A549 (cell line): ENCODE data around the gene CDT1. TPM values are rescaled to one million over a fixed set of nuclear protein-coding genes. Genes with fewer than 3 reads are reported as not detected.

Source experiments
- ATAC-seq, 2 experiments: fragments of 200-7000 bp in 1 of 2; fragments of >200 bp in 1 of 2; cut with Nextera tagmentation in 1 of 2; cut with Tn5 transposase in 1 of 2; 3 replicates each; pipeline versions ENCODE4 v1.8.0 to v1.9.1; 2018 to 2020; ENCODE audit warnings: mild to moderate bottlenecking in 1 of 2, moderate library complexity in 1 of 2
- CTCF ChIA-PET: fragments of 300-600 bp; sonication (Branson Sonifier 250); formaldehyde crosslinking; extraction: SDS; loops from one replicate; lab custom pipeline; 2021; ENCODE audit warnings: antibody characterized with exemption, inconsistent platforms; lab: Yijun Ruan, JAX
- POLR2A ChIA-PET: fragments of 350-600 bp; formaldehyde crosslinking; extraction: SDS; loops from one replicate; lab custom pipeline; 2021; ENCODE audit warnings: antibody characterized with exemption, inconsistent platforms; lab: Yijun Ruan, JAX
- DNase-seq, 2 experiments: peaks; one replicate each; pipeline versions ENCODE4 v3.0.0 to v3.0.0-alpha.2; 2011 to 2016; ENCODE audit warnings: low read depth in 1 of 2, low spot score in 1 of 2
- FAIRE-seq: peaks from 2 replicates; lab custom pipeline; 2011; peaks lifted over from hg19 to GRCh38; lab: Jason Lieb, UNC
- H3K27ac ChIP-seq, 2 experiments: fragments of >200 bp; sonication (Bioruptor Twin); formaldehyde crosslinking; 3 replicates each; pipeline ENCODE4 v1.5.1; 2016 to 2017
- H3K4me1 ChIP-seq: fragments of >200 bp; sonication (Bioruptor Twin); formaldehyde crosslinking; 3 replicates; pipeline ENCODE4 v1.6.1; 2016
- H3K4me2 ChIP-seq: fragments of >200 bp; sonication (Bioruptor Twin); formaldehyde crosslinking; 3 replicates; pipeline ENCODE4 v1.6.1; 2016
- H3K4me3 ChIP-seq: fragments of >200 bp; sonication (Bioruptor Twin); formaldehyde crosslinking; 3 replicates; pipeline ENCODE4 v1.5.1; 2016
- H3K9me3 ChIP-seq: fragments of >200 bp; sonication (Bioruptor Twin); formaldehyde crosslinking; 3 replicates; pipeline ENCODE4 v1.6.1; 2016
- BHLHE40 ChIP-seq: IDR thresholded peaks from 2 replicates; pipeline ENCODE4 v1.6.1; 2012; ENCODE audit warnings: low read depth, low read length, inconsistent platforms
- CBX8 ChIP-seq: fragments of 200-600 bp; sonication (generic); IDR thresholded peaks from 2 replicates; pipeline ENCODE4 v1.6.1; 2016
- CHD4 ChIP-seq: fragments of 200-600 bp; sonication (generic); IDR thresholded peaks from 2 replicates; pipeline ENCODE4 v1.6.1; 2016; ENCODE audit warnings: antibody characterized with exemption, mild to moderate bottlenecking, borderline replicate concordance
- EHF ChIP-seq: fragments of 250-450 bp; sonication (Bioruptor Pico); IDR thresholded peaks from 2 replicates; pipeline ENCODE4 v1.5.0; 2020; ENCODE audit warnings: mild to moderate bottlenecking
- FOSB ChIP-seq: fragments of 250-450 bp; sonication (Bioruptor Pico); IDR thresholded peaks from 2 replicates; pipeline ENCODE4 v1.5.0; 2020; ENCODE audit warnings: mild to moderate bottlenecking, moderate library complexity
- FOSL2 ChIP-seq, 2 experiments: fragments of 450-650 bp in 1 of 2; fragments of >200 bp in 1 of 2; sonication (Bioruptor Twin) in 1 of 2; formaldehyde crosslinking; IDR thresholded peaks; 2 replicates each; pipeline versions ENCODE4 v1.5.0 to v1.6.1; 2016 to 2020; ENCODE audit warnings: mild to moderate bottlenecking in 1 of 2, moderate library complexity in 1 of 2
- HDAC2 ChIP-seq: fragments of 200-600 bp; sonication (generic); IDR thresholded peaks from 2 replicates; pipeline ENCODE4 v1.6.1; 2016
- HOXA7 ChIP-seq: fragments of 250-450 bp; sonication (Bioruptor Pico); IDR thresholded peaks from 2 replicates; pipeline ENCODE4 v1.5.0; 2020; ENCODE audit warnings: mild to moderate bottlenecking, moderate library complexity
- HOXB13 ChIP-seq: fragments of 250-450 bp; sonication (Bioruptor Pico); IDR thresholded peaks from 2 replicates; pipeline ENCODE4 v1.5.0; 2020; ENCODE audit warnings: low read depth, mild to moderate bottlenecking, moderate library complexity
- HOXB5 ChIP-seq: fragments of 250-450 bp; sonication (Bioruptor Pico); IDR thresholded peaks from 2 replicates; pipeline ENCODE4 v1.5.0; 2020; ENCODE audit warnings: mild to moderate bottlenecking, moderate library complexity
- JUN ChIP-seq, 2 experiments: fragments of >200 bp; sonication (Bioruptor Twin); formaldehyde crosslinking; IDR thresholded peaks; 2 replicates in 1 of 2; 3 replicates in 1 of 2; pipeline ENCODE4 v1.6.1; 2016 to 2017
- KDM5A ChIP-seq: fragments of 200-600 bp; sonication (generic); IDR thresholded peaks from 2 replicates; pipeline ENCODE4 v1.6.1; 2016; ENCODE audit warnings: antibody characterized with exemption, mild to moderate bottlenecking
- MYC ChIP-seq: IDR thresholded peaks from 2 replicates; pipeline ENCODE4 v1.6.1; 2012; ENCODE audit warnings: mild to moderate bottlenecking, inconsistent platforms, low read length, improper control_type of control experiment, borderline replicate concordance
- NFE2L2 ChIP-seq: fragments of 150-350 bp; conservative IDR thresholded peaks from 2 replicates; pipeline ENCODE4 v1.6.1; 2014; ENCODE audit warnings: low read length
- PHF8 ChIP-seq: fragments of 200-600 bp; sonication (generic); IDR thresholded peaks from 2 replicates; pipeline ENCODE4 v1.6.1; 2016; ENCODE audit warnings: low read depth, mild to moderate bottlenecking, antibody characterized with exemption, moderate library complexity, borderline replicate concordance
- TP53 ChIP-seq: fragments of 250-450 bp; sonication (Bioruptor Pico); IDR thresholded peaks from 2 replicates; pipeline ENCODE4 v1.5.0; 2021; ENCODE audit warnings: mild to moderate bottlenecking, moderate library complexity
- ZFP36 ChIP-seq: fragments of 450-650 bp; IDR thresholded peaks from 2 replicates; pipeline ENCODE4 v1.6.1; 2014; ENCODE audit warnings: borderline replicate concordance; ENCODE audit not compliant: partially characterized antibody
- ZNF302 ChIP-seq: fragments of 250-450 bp; sonication (Bioruptor Pico); IDR thresholded peaks from 2 replicates; pipeline ENCODE4 v1.9.0; 2021; ENCODE audit warnings: inconsistent platforms, mild to moderate bottlenecking, moderate library complexity
- WGBS: methylation state at CpG from one replicate; pipeline ENCODE4 v1.1.6; 2017; ENCODE audit errors: missing lambda C conversion rate; 5-methylcytosine and 5-hydroxymethylcytosine counted together
- polyA plus RNA-seq, 4 experiments: library from polyadenylated mRNA; depleted of rRNA in 3 of 4; stranded (reverse); fragments of >200 nt; fragmentation: RNase III in 1 of 4; extraction: RNeasy Plus Mini Kit Qiagen cat#74134 plus additional on column Dnase treatment in 1 of 4; gene quantifications; 2 replicates in 3 of 4; 3 replicates in 1 of 4; pipeline ENCODE4 v1.2.3, GENCODE V29; 2011 to 2017
- TF ChIP-seq, protein P1 (sequence below): IDR thresholded peaks from 2 replicates; pipeline ENCODE4 v1.6.1; 2012
- TF ChIP-seq, protein P2 (sequence below): fragments of >200 bp; sonication (Bioruptor Twin); formaldehyde crosslinking; IDR thresholded peaks from 3 replicates; pipeline ENCODE4 v1.6.1; 2016
- TF ChIP-seq, protein P3 (sequence below): fragments of >200 bp; sonication (Bioruptor Twin); formaldehyde crosslinking; IDR thresholded peaks from 2 replicates; pipeline ENCODE4 v1.6.1; 2016
- TF ChIP-seq, protein P4 (sequence below): fragments of 450-650 bp; IDR thresholded peaks from 2 replicates; pipeline ENCODE4 v1.6.1; 2014; ENCODE audit warnings: antibody characterized with exemption
- TF ChIP-seq, protein P5 (sequence below): IDR thresholded peaks from 2 replicates; pipeline ENCODE4 v1.6.1; 2012; ENCODE audit warnings: low read depth, borderline replicate concordance
- TF ChIP-seq, protein P6 (sequence below): fragments of >200 bp; sonication (Bioruptor Twin); formaldehyde crosslinking; IDR thresholded peaks from 3 replicates; pipeline ENCODE4 v1.5.1; 2016
- TF ChIP-seq, protein P7 (sequence below): fragments of 150-350 bp; IDR thresholded peaks from 2 replicates; pipeline ENCODE4 v1.6.1; 2014; ENCODE audit warnings: low read depth, mild to moderate bottlenecking, low read length
- TF ChIP-seq, protein P8 (sequence below): IDR thresholded peaks from 2 replicates; pipeline ENCODE4 v1.6.1; 2012

Gene CDT1
- polyA plus RNA-seq, 2 of the 4 experiments (the other 2 are of a cell fraction) = 3.8 to 16.0 TPM

DNA sequence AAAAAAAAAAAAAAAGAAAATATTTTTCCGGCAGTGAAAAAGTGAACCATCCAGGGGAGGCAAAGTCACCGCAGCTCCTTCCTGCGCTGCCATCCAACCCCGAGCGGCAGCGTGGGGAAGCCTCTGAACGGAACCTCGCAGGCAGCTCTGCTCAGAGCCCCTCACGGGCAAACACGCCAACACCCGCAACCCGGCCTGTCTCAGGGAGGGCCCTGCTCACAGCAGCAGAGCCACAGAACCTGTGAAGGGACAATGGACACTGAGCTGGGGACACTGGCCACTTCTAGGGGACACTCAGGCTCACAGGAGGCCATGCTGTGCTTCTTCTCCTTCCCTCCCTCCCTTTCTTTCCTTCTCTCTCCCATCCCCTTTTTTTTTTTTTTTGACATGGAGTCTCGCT is 29.5 kb downstream of the CDT1 start:
- Histone ChIP-seq H3K9me3 (no peaks in the 10 kb centered on the region), H3K4me1 (no peaks in the 10 kb centered on the region), H3K4me2 (no peak overlapping the region), H3K27ac (no peak overlapping the region), H3K4me3 (no peak overlapping the region)
- TF ChIP-seq HOXB13 (CRISPR knock-in tag) (no peak), KDM5A (no peak), ZNF302 (CRISPR knock-in tag) (no peak), ZFP36 (no peak), HOXA7 (CRISPR knock-in tag) (no peak), HDAC2 (no peak), BHLHE40 (no peak), EHF (CRISPR knock-in tag) (no peak)
- TF ChIP-seq, protein P1, sequence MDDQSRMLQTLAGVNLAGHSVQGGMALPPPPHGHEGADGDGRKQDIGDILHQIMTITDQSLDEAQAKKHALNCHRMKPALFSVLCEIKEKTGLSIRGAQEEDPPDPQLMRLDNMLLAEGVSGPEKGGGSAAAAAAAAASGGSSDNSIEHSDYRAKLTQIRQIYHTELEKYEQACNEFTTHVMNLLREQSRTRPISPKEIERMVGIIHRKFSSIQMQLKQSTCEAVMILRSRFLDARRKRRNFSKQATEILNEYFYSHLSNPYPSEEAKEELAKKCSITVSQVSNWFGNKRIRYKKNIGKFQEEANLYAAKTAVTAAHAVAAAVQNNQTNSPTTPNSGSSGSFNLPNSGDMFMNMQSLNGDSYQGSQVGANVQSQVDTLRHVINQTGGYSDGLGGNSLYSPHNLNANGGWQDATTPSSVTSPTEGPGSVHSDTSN = no peak
- TF ChIP-seq, protein P2, sequence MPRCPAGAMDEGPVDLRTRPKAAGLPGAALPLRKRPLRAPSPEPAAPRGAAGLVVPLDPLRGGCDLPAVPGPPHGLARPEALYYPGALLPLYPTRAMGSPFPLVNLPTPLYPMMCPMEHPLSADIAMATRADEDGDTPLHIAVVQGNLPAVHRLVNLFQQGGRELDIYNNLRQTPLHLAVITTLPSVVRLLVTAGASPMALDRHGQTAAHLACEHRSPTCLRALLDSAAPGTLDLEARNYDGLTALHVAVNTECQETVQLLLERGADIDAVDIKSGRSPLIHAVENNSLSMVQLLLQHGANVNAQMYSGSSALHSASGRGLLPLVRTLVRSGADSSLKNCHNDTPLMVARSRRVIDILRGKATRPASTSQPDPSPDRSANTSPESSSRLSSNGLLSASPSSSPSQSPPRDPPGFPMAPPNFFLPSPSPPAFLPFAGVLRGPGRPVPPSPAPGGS = no peak
- TF ChIP-seq, protein P3, sequence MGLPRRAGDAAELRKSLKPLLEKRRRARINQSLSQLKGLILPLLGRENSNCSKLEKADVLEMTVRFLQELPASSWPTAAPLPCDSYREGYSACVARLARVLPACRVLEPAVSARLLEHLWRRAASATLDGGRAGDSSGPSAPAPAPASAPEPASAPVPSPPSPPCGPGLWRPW = no peak
- TF ChIP-seq, protein P4, sequence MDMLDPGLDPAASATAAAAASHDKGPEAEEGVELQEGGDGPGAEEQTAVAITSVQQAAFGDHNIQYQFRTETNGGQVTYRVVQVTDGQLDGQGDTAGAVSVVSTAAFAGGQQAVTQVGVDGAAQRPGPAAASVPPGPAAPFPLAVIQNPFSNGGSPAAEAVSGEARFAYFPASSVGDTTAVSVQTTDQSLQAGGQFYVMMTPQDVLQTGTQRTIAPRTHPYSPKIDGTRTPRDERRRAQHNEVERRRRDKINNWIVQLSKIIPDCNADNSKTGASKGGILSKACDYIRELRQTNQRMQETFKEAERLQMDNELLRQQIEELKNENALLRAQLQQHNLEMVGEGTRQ = no peak
- TF ChIP-seq, protein P5, sequence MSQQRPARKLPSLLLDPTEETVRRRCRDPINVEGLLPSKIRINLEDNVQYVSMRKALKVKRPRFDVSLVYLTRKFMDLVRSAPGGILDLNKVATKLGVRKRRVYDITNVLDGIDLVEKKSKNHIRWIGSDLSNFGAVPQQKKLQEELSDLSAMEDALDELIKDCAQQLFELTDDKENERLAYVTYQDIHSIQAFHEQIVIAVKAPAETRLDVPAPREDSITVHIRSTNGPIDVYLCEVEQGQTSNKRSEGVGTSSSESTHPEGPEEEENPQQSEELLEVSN = no peak
- WGBS = 96% methylated on average over 13 of the region's 13 CpGs
- no peak for FAIRE-seq
- DNase-seq = no peak
- no peak for ATAC-seq
- ChIA-PET CTCF (interaction anchor here (1.0 to 1.7 kb wide), 2 partner anchors 15 to 90 kb away, joined by 3 read pairs; no protein-coding TSS in a partner anchor), POLR2A (no interaction called here)

DNA sequence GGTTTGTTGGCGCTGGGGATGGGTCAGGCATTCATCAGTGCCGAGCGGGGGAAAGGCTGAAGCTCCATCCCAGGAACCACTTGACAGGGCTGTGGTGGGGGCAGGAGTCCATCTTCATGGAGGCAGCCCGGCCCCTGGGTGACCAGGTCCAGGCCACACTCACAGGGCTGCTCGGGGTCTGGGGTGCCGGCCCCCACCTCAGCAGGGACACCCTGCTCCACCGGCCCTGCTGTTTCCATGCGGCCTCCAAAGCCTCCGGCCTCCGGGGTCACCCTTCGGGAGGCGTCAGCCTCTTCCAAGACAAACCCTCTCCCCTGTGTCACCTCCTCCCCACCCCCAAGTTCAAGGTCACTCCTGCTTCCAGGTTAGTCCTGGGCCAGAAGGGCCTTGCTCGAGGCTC is 31.1 kb downstream of the CDT1 start:
- POLR2A ChIA-PET = no interaction called here
- ATAC-seq (no peak), FAIRE-seq (no peak), DNase-seq (no peak)
- H3K9me3 ChIP-seq = no peaks in the 10 kb centered on the region
- no peak overlapping the region for H3K4me3 ChIP-seq
- H3K4me2 ChIP-seq = no peak overlapping the region
- no peak overlapping the region for H3K27ac ChIP-seq
- H3K4me1 ChIP-seq = no peaks in the 10 kb centered on the region
- CTCF ChIA-PET = interaction anchor here (0.8 to 1.0 kb wide), 2 partner anchors 18 to 332 kb away, joined by 3 read pairs; no protein-coding TSS in a partner anchor
- WGBS = 92% methylated on average over 10 of the region's 13 CpGs
- TF ChIP-seq, protein P6, sequence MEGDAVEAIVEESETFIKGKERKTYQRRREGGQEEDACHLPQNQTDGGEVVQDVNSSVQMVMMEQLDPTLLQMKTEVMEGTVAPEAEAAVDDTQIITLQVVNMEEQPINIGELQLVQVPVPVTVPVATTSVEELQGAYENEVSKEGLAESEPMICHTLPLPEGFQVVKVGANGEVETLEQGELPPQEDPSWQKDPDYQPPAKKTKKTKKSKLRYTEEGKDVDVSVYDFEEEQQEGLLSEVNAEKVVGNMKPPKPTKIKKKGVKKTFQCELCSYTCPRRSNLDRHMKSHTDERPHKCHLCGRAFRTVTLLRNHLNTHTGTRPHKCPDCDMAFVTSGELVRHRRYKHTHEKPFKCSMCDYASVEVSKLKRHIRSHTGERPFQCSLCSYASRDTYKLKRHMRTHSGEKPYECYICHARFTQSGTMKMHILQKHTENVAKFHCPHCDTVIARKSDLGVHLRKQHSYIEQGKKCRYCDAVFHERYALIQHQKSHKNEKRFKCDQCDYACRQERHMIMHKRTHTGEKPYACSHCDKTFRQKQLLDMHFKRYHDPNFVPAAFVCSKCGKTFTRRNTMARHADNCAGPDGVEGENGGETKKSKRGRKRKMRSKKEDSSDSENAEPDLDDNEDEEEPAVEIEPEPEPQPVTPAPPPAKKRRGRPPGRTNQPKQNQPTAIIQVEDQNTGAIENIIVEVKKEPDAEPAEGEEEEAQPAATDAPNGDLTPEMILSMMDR = no peak
- TF ChIP-seq, protein P2 = no peak
- TF ChIP-seq FOSL2 (IDR thresholded peaks at IDR 0.05) (no peak), FOSL2 (CRISPR knock-in tag; IDR thresholded peaks at IDR 0.05) (no peak), NFE2L2 (no peak), FOSB (CRISPR knock-in tag) (no peak), PHF8 (no peak), EHF (CRISPR knock-in tag) (no peak), MYC (no peak), CHD4 (no peak), JUN (IDR thresholded peaks at IDR 0.05) (no peak), CBX8 (no peak), TP53 (CRISPR knock-in tag) (no peak), HOXB5 (CRISPR knock-in tag) (no peak)
- TF ChIP-seq, protein P7, sequence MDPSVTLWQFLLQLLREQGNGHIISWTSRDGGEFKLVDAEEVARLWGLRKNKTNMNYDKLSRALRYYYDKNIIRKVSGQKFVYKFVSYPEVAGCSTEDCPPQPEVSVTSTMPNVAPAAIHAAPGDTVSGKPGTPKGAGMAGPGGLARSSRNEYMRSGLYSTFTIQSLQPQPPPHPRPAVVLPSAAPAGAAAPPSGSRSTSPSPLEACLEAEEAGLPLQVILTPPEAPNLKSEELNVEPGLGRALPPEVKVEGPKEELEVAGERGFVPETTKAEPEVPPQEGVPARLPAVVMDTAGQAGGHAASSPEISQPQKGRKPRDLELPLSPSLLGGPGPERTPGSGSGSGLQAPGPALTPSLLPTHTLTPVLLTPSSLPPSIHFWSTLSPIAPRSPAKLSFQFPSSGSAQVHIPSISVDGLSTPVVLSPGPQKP = no peak
- TF ChIP-seq, protein P3 = no peak
- TF ChIP-seq, protein P4 = no peak
- TF ChIP-seq, protein P8, sequence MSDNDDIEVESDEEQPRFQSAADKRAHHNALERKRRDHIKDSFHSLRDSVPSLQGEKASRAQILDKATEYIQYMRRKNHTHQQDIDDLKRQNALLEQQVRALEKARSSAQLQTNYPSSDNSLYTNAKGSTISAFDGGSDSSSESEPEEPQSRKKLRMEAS = no peak
